ENCODE results near the gene BCOR.

BCOR gene

GRCh38 chrX:40097504-40098263 is at the start of gene BCOR:
Gene BCOR (minus strand): TSS chrX:40097958. CDS start chrX:40077929, 20,029 bp downstream.
- peak; percentile 41 for DNase-seq (ENCODE audit: low spot score)

DNA sequence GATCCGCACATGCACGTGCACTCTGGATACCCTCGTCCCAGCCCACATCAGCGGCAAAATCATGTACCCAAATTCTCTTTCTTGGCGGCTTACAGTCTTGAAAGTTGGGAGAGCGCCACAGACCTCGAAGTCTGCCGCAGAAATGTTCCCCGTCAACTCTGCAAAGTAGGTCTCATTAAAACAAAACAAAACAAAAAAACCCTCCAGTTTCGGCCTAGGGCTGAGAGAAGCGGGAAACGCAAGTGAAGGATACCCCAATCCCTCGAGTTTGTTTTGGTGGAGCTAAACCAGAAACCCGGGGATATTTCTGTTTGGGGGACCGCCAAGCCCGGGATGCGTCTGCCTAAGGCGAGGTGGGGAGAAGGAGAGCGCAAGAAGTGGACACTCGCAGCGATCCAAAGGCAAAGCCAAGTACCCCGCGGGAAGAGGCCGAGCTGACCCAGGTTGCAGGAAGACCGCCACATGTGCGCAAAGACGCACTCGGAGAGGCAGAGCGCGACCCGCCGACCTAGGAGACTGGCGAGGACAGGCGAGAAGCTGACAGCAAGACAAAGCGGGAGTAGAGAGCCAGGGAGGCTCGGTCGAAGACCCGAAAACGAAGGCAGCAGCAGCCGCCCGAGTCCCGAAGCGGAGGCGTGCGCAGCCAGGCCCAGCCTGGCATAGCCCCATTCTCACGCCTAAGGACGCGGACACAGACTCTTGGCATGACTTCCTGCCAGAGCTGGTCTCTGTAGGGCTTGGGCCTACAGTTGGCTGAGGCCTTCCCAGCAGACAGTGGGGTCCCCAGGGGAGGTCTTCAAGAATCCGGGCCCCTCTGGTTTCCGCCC is 49.6 kb upstream of the BCOR start:
- no peak for DNase-seq (ENCODE audit: low spot score)

GRCh38 chrX:40146262-40147125 is 48.7 kb upstream of the BCOR start:
- peak; percentile 31 for DNase-seq (ENCODE audit: low spot score)

DNA sequence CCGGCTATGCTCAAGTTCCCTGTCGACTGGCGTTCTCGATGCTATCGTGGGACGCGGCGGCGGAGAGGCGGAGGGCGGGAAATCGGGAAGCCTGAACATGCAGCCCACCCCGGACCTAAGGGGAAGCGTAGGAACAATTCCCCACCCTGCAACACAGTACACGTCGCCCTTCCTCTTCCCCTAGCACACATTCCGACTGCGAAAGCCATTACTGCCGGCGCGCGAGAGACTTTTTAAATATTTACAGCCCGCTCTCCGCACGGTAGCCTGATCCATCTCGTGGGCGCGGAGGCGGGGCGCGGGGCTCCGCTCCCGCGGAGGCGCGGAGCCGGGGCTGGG is 48.1 kb upstream of the BCOR start:
- no peak for DNase-seq (ENCODE audit: low spot score)

GRCh38 chrX:40145001-40145922 is 47.5 kb upstream of the BCOR start:
- DNase-seq (ENCODE audit: low spot score), result no peak

GRCh38 chrX:40144576-40144975 is 46.8 kb upstream of the BCOR start:
- no peak for DNase-seq (ENCODE audit: low spot score)

GRCh38 chrX:40143987-40144386 is 46.2 kb upstream of the BCOR start:
- DNase-seq (ENCODE audit: low spot score), result no peak

DNA sequence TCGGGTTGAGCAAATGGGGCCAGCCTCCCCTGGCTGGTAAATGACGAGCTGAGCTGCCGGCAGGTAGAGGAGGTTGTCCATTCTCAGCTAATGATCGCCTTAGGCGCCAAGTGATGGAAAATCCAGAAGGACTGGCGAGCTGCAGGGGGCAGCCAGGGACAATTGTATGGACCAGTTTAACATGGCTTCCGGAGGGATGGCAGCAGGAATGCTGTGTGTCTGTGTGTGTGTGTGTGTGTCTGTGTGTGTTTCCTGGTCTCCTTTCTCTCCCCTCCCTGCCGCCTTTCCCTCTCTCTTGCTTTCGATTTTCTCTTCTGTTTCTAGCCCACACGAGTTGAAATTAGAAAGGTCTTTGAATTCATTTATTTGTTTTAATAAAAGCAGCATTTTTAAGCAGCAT is 45.2 kb upstream of the BCOR start:
- no peak for DNase-seq (ENCODE audit: low spot score)

GRCh38 chrX:40142417-40142816 is 44.7 kb upstream of the BCOR start:
- no peak for DNase-seq (ENCODE audit: low spot score)

- DNase-seq (ENCODE audit: low spot score), result peak; percentile 17
Observed at GRCh38 chrX:40140706-40141499, 43.1 kb upstream of the BCOR start.

GRCh38 chrX:40132751-40133150 is 35.0 kb upstream of the BCOR start:
- DNase-seq (ENCODE audit: low spot score), result no peak

- no peak for DNase-seq (ENCODE audit: low spot score)
Observed at GRCh38 chrX:40131654-40132337, 34.0 kb upstream of the BCOR start.

- DNase-seq (ENCODE audit: low spot score), result no peak
Observed at GRCh38 chrX:40130207-40130606, 32.4 kb upstream of the BCOR start.

DNA sequence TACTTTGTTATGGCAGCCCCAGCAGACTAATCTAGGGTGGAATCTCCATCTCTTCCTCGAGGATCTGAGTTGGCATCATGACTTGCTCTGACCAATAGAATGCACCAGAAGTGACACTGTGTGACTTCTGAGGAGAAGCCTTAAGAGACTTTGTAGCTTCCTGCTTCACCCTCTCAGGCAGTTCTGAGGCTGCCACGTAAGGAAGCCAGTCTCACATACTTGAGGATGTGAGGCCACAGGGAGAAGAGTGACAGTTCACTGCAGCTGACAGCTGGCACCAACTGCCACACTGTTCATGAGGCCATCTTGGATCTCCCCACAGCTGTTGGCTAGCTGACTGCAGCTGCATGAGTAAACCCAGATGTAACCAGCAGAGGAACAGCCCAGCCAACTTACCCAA is 29.3 kb upstream of the BCOR start:
- no peak for DNase-seq (ENCODE audit: low spot score)

DNA sequence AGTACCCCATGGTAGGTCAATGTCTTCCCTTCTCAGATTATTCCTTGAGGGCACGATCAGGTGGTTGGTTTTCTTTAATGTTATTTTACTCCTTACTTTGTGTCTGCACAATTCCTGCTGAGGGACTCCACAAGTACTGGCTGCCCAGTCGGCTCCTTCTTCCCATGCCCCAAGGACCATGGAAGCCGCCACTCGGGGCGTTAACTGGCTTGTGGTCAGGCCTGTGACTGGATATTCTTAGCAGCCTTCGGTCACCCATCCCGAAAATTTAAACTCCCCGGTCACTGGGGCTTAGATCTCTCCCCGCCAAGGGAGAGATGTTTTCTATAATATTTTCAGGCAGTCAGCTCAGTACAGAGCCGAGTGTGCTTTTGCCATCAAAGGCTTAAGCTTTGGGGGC is 24.7 kb upstream of the BCOR start:
- no peak for DNase-seq (ENCODE audit: low spot score)

DNA sequence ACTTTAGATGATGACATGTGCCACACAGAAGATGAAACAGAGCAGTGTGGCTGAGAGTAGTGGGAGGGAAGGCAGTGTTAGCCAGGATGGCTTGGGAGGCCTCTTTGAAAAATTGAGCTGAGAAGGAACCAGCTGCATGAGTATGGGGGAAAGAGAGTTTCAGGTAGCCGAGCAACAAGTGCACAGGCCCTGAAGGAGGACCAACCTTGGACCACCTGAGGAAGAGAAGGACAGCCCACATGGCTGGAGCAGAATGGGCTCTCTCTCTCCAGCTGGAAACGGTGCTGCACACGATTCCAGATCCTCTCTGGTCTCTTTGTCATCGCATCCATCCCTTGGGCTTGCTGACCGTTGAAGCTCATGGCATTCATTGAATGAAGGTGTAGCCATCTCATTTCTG is 23.9 kb upstream of the BCOR start:
- no peak for DNase-seq (ENCODE audit: low spot score)

- DNase-seq (ENCODE audit: low spot score), result no peak
Observed at GRCh38 chrX:40120838-40121580, 23.3 kb upstream of the BCOR start.

GRCh38 chrX:40117715-40118285 is 20.0 kb upstream of the BCOR start:
- DNase-seq (ENCODE audit: low spot score), result no peak

- no peak for DNase-seq (ENCODE audit: low spot score)
Observed at GRCh38 chrX:40116925-40117324, 19.2 kb upstream of the BCOR start.

Measured in pons (tissue), 1 donor.